Kidney (tissue), 14 donors: ENCODE measurements around the gene CDH8. TPM values are rescaled to one million over a fixed set of nuclear protein-coding genes. Genes with fewer than 3 reads are reported as not detected.

Source experiments
- DNase-seq, 5 donors: peaks; one replicate each; pipeline ENCODE4 v3.0.0-alpha.2; 2013 to 2020
- FAIRE-seq: peaks from 2 replicates; lab custom pipeline; 2012; peaks lifted over from hg19 to GRCh38; lab: Jason Lieb, UNC
- H3K27ac ChIP-seq, 2 donors: one replicate each; pipeline ENCODE4 v1.7.0; 2013; ENCODE audit warnings: low read depth in 2 of 2, low read length in 2 of 2, inconsistent platforms in 1 of 2
- H3K27me3 ChIP-seq: one replicate; pipeline ENCODE4 v1.7.1; 2013; ENCODE audit warnings: low read length, inconsistent platforms; ENCODE audit not compliant: control insufficient read depth, insufficient read depth
- H3K36me3 ChIP-seq, 3 donors: one replicate each; pipeline versions ENCODE4 v1.7.0 to v1.7.1; 2013; ENCODE audit warnings: low read length in 3 of 3, control low read depth in 1 of 3, inconsistent platforms in 1 of 3; ENCODE audit not compliant: insufficient read depth in 3 of 3, control insufficient read depth in 2 of 3
- H3K4me1 ChIP-seq, 3 donors: one replicate each; pipeline versions ENCODE4 v1.7.0 to v1.7.1; 2013; ENCODE audit warnings: low read length in 3 of 3, inconsistent platforms in 1 of 3, low read depth in 1 of 3; ENCODE audit not compliant: control insufficient read depth in 2 of 3, insufficient read depth in 2 of 3
- H3K4me3 ChIP-seq, 3 donors: one replicate each; pipeline versions ENCODE4 v1.7.0 to v1.8.1; 2013; ENCODE audit warnings: low read length in 3 of 3, control low read depth in 1 of 3, inconsistent platforms in 1 of 3
- H3K9ac ChIP-seq, 3 donors: one replicate each; pipeline versions ENCODE4 v1.7.0 to v1.7.1; 2013; ENCODE audit warnings: low read length in 3 of 3, control low read depth in 1 of 3, inconsistent platforms in 1 of 3
- H3K9me3 ChIP-seq, 3 donors: one replicate each; pipeline versions ENCODE4 v1.7.0 to v1.7.1; 2013; ENCODE audit warnings: low read length in 3 of 3, control low read depth in 1 of 3, inconsistent platforms in 1 of 3; ENCODE audit not compliant: control insufficient read depth in 2 of 3, insufficient read depth in 1 of 3
- CTCF ChIP-seq: IDR thresholded peaks from 3 replicates; pipeline ENCODE4 v1.5.1; 2012; ENCODE audit warnings: mild to moderate bottlenecking, moderate library complexity, borderline replicate concordance; ENCODE audit not compliant: insufficient read depth; ENCODE audit errors: extremely low read depth
- intact Hi-C: fragments of 100-400 bp; cut with DNase I; formaldehyde crosslinking; loops from one replicate; pipeline ENCODE4 v1.11.1; 2022
- polyA plus RNA-seq: library from polyadenylated mRNA; stranded (reverse); fragments of 350-450 nt; fragmentation: Illumina TruSeq; extraction: RNeasy Lipid Tissue Mini Kit (QIAGEN cat#74804); gene quantifications from one replicate; pipeline ENCODE4 v1.2.3, GENCODE V29; 2014; ENCODE audit warnings: low read depth, low replicate concordance; ENCODE audit not compliant: insufficient read depth
- total RNA-seq: library from RNA; stranded (reverse); fragmentation: NEBNext Ultra II Directional; extraction: Animal tissue kit (Norgen Biotek cat#: 25700); gene quantifications from one replicate; pipeline ENCODE4 v1.2.1, GENCODE V29; 2021
- donor health status: control.
- donor health status: control.
- donor health status: control.
- donor health status: control.
- donor health status: control.
- donor health status: DM: yes; HTN: yes; CAD: no.
- donor health status: Normal renal cell carcinoma (clear cell type).

CDH8 gene
- total and polyA plus RNA-seq, 2 donors from 2014 or later, result 0.19 TPM; not detected in 1

- no peak for FAIRE-seq
- no peak for TF ChIP-seq CTCF
- intact Hi-C loops, result no loop called here
- Histone ChIP-seq H3K9ac (no peak overlapping the region), H3K4me1 (peaks cover 0 to 4% (median 0%) of the 10 kb centered on the region in 3 donors), H3K27ac (no peak overlapping the region), H3K4me3 (no peak overlapping the region), H3K36me3 (no peaks in the 10 kb centered on the region), H3K27me3 (peaks cover 29% of the 10 kb centered on the region), H3K9me3 (no peaks in the 10 kb centered on the region)
- peak in 1 of 5 donors; percentile 1 for DNase-seq
Measured at GRCh38 chr16:62033065-62033464, 3.2 kb downstream of the CDH8 start.

- Histone ChIP-seq H3K9me3 (no peaks in the 10 kb centered on the region), H3K4me1 (peaks cover 0 to 4% (median 0%) of the 10 kb centered on the region in 3 donors), H3K27me3 (peaks cover 14% of the 10 kb centered on the region), H3K9ac (no peak overlapping the region), H3K27ac (no peak overlapping the region), H3K4me3 (no peak overlapping the region), H3K36me3 (no peaks in the 10 kb centered on the region)
- no peak for TF ChIP-seq CTCF
- intact Hi-C loops, result no loop called here
- no peak for DNase-seq
- FAIRE-seq, result no peak
Measured at GRCh38 chr16:62029947-62030346, 6.3 kb downstream of the CDH8 start.

- DNase-seq (no peak), FAIRE-seq (no peak)
- H3K9me3 ChIP-seq, result no peaks in the 10 kb centered on the region
- no peaks in the 10 kb centered on the region for H3K4me1 ChIP-seq
- no peaks in the 10 kb centered on the region for H3K27me3 ChIP-seq
- no peak for TF ChIP-seq CTCF
- intact Hi-C loops, result no loop called here
- H3K36me3 ChIP-seq, result no peaks in the 10 kb centered on the region
- no peak overlapping the region for H3K27ac ChIP-seq
- H3K9ac ChIP-seq, result no peak overlapping the region
- no peak overlapping the region for H3K4me3 ChIP-seq
Measured at GRCh38 chr16:62022688-62023087, 13.6 kb downstream of the CDH8 start.

GRCh38 chr16:62021161-62021581 is 15.1 kb downstream of the CDH8 start:
- DNase-seq (peak in 1 of 5 donors; percentile 18), FAIRE-seq (no peak)
- H3K4me3 ChIP-seq, result no peak overlapping the region
- no peak overlapping the region for H3K9ac ChIP-seq
- no peak overlapping the region for H3K27ac ChIP-seq
- no peaks in the 10 kb centered on the region for H3K36me3 ChIP-seq
- no peak for TF ChIP-seq CTCF
- H3K4me1 ChIP-seq, result no peaks in the 10 kb centered on the region
- intact Hi-C loops, result no loop called here
- H3K9me3 ChIP-seq, result no peaks in the 10 kb centered on the region
- no peaks in the 10 kb centered on the region for H3K27me3 ChIP-seq
